ENCODE data around the gene RHBDL1.

The RHBDL1 gene

DNA sequence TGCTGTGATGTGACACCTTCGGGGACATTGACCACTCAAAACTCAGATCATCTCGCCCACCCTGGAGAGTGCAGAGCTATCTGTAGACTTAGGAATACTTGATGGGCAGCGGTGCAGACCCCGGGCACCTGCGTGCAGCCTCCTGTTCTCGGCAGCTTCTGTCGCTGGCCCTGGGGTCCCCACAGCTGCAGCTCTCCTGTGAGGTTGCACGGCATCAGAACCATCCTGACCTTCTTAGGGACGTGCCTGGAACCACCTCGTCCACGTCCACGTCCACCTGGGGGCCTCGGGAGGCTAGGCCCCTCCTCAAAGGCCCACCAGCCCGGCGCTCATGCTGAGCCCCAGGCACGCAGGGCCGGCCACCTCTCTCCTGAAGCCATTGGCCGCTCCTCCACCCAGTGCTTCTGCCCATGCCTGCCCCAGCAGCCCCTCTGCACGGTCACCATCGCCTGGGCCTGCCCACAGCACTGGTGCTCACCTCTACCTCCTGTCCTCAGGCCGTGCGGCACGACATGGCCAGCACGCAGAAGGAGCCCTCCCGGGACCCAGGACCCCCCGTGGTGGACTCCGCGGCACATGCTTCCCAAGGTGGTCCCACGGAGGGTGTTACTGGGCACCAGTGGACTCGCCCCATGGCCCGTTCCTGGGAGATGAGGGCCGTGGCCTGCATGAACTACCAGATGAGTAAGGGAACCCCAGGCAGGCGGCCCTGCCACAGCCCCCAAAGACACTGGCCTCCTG, 47.0 kb upstream of the RHBDL1 start:
- TF ChIP-seq TEAD4 (IDR thresholded peaks at IDR 0.05): no peak
- TF ChIP-seq YY1 (IDR thresholded peaks at IDR 0.05; ENCODE audit: low read depth): no peak
- TF ChIP-seq, protein P1, sequence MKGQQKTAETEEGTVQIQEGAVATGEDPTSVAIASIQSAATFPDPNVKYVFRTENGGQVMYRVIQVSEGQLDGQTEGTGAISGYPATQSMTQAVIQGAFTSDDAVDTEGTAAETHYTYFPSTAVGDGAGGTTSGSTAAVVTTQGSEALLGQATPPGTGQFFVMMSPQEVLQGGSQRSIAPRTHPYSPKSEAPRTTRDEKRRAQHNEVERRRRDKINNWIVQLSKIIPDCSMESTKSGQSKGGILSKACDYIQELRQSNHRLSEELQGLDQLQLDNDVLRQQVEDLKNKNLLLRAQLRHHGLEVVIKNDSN (IDR thresholded peaks at IDR 0.05): no peak

DNA sequence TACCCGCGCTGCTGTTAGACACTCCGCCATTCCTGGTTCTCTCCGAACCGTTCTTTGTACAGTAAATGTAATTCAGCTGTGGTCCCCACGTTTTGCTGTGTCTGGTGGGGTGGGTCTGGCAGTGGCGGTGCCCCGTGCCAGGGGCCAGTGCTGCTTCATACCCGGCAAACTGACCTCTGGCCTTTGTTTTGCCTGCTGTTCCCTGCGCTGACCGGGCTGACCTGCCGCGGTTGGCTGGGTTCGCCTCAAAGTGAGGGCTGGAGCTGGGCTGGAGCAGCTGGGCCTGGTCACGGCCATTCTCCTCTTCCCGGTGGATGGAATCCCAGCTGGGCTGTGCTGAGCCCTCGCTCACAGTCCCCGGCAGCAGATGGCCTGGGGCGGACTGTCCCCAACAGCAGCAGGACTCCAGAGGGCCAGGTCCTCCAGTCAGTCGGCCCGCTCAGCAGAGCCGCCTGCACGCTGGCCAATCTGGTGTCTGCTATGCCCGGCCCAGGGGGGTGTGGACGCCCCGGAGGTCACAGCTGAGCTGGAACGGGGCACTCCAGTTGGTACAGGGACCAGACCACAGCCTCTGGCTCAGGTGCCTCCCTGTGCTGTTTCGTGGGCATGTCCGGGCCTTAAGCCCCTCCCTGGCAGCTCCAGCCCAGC, 46.2 kb upstream of the RHBDL1 start:
- TF ChIP-seq TCF12 (IDR thresholded peaks at IDR 0.05; ENCODE audit: low read depth) (no peak), YY1 (IDR thresholded peaks at IDR 0.05; ENCODE audit: low read depth) (no peak), TAF1 (IDR thresholded peaks at IDR 0.05; ENCODE audit: low read depth) (no peak), TEAD4 (IDR thresholded peaks at IDR 0.05) (no peak), ZBTB7A (IDR thresholded peaks at IDR 0.05; ENCODE audit: low read depth) (no peak), FOXM1 (IDR thresholded peaks at IDR 0.05; ENCODE audit: borderline replicate concordance, low read depth) (no peak), CREB1 (IDR thresholded peaks at IDR 0.05; ENCODE audit: low read depth) (no peak), NFIC (IDR thresholded peaks at IDR 0.05) (no peak), CEBPB (IDR thresholded peaks at IDR 0.05) (no peak), EGR1 (IDR thresholded peaks at IDR 0.05) (no peak), RAD21 (IDR thresholded peaks at IDR 0.05; ENCODE audit: low read depth) (no peak), EP300 (IDR thresholded peaks at IDR 0.05; ENCODE audit: borderline replicate concordance) (no peak)
- TF ChIP-seq, protein P2, sequence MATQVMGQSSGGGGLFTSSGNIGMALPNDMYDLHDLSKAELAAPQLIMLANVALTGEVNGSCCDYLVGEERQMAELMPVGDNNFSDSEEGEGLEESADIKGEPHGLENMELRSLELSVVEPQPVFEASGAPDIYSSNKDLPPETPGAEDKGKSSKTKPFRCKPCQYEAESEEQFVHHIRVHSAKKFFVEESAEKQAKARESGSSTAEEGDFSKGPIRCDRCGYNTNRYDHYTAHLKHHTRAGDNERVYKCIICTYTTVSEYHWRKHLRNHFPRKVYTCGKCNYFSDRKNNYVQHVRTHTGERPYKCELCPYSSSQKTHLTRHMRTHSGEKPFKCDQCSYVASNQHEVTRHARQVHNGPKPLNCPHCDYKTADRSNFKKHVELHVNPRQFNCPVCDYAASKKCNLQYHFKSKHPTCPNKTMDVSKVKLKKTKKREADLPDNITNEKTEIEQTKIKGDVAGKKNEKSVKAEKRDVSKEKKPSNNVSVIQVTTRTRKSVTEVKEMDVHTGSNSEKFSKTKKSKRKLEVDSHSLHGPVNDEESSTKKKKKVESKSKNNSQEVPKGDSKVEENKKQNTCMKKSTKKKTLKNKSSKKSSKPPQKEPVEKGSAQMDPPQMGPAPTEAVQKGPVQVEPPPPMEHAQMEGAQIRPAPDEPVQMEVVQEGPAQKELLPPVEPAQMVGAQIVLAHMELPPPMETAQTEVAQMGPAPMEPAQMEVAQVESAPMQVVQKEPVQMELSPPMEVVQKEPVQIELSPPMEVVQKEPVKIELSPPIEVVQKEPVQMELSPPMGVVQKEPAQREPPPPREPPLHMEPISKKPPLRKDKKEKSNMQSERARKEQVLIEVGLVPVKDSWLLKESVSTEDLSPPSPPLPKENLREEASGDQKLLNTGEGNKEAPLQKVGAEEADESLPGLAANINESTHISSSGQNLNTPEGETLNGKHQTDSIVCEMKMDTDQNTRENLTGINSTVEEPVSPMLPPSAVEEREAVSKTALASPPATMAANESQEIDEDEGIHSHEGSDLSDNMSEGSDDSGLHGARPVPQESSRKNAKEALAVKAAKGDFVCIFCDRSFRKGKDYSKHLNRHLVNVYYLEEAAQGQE (IDR thresholded peaks at IDR 0.05; ENCODE audit: low read depth): no peak
- TF ChIP-seq, protein P3, sequence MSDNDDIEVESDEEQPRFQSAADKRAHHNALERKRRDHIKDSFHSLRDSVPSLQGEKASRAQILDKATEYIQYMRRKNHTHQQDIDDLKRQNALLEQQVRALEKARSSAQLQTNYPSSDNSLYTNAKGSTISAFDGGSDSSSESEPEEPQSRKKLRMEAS (IDR thresholded peaks at IDR 0.05): no peak
- TF ChIP-seq, protein P1 (IDR thresholded peaks at IDR 0.05): no peak

DNA sequence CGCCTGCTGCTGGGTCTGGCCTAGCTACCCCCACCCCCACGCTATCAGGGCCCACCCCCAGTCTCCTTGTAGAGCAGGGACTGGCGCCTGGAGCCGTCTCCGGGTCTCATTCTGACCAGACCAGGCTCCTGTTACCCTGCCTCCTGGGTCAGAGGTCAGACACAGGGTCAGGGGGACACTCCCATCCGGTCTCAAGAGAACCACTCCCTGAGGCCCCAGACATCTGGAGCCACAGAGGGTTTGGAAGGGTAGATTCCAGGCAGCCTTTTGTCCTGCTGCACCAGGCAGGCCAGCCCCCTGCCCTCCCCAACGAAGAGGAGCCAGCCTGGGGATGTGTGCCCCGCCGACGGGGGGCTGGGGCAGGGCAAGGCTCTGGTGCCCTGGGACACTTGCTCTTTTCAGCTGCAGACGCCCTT, 45.6 kb upstream of the RHBDL1 start:
- no peak for TF ChIP-seq ZBTB7A (IDR thresholded peaks at IDR 0.05; ENCODE audit: low read depth)
- no peak for TF ChIP-seq FOXM1 (IDR thresholded peaks at IDR 0.05; ENCODE audit: borderline replicate concordance, low read depth)
- no peak for TF ChIP-seq EP300 (IDR thresholded peaks at IDR 0.05; ENCODE audit: borderline replicate concordance)
- TF ChIP-seq YY1 (IDR thresholded peaks at IDR 0.05; ENCODE audit: low read depth): no peak
- no peak for TF ChIP-seq NFIC (IDR thresholded peaks at IDR 0.05)
- TF ChIP-seq TAF1 (IDR thresholded peaks at IDR 0.05; ENCODE audit: low read depth): no peak
- no peak for TF ChIP-seq CREB1 (IDR thresholded peaks at IDR 0.05; ENCODE audit: low read depth)
- no peak for TF ChIP-seq EGR1 (IDR thresholded peaks at IDR 0.05)

DNA sequence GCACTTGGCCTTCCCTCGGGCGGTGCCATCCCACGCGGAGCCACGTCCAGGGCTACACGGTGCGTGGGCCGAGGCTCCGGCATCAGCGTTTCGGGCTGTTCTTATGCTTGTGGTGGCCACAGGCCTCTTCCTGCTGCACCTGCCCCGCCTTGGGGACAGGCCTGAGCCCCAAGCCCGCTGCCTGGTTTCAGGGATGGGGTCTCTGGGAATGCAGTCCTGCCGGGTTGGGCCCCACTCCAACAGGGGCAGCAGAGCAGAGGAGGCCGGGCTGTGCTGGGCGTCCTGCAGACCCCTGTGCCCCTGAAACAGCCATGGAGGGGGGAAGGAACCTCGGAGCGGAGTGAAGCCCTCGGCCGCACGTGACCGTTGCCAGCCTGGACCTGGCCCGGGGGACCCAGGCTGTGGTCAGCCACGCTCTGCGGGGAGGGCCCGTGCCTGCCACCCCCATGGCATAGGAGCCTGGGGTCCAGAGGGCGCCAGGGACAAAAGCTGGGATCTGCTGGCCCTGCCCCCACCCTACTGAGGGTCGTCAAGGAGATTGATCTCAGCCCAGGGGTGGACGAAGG, 45.1 kb upstream of the RHBDL1 start:
- no peak for TF ChIP-seq FOXM1 (IDR thresholded peaks at IDR 0.05; ENCODE audit: borderline replicate concordance, low read depth)
- TF ChIP-seq RAD21 (IDR thresholded peaks at IDR 0.05; ENCODE audit: low read depth): no peak
- TF ChIP-seq EP300 (IDR thresholded peaks at IDR 0.05; ENCODE audit: borderline replicate concordance): no peak
- no peak for TF ChIP-seq TCF12 (IDR thresholded peaks at IDR 0.05; ENCODE audit: low read depth)

DNA sequence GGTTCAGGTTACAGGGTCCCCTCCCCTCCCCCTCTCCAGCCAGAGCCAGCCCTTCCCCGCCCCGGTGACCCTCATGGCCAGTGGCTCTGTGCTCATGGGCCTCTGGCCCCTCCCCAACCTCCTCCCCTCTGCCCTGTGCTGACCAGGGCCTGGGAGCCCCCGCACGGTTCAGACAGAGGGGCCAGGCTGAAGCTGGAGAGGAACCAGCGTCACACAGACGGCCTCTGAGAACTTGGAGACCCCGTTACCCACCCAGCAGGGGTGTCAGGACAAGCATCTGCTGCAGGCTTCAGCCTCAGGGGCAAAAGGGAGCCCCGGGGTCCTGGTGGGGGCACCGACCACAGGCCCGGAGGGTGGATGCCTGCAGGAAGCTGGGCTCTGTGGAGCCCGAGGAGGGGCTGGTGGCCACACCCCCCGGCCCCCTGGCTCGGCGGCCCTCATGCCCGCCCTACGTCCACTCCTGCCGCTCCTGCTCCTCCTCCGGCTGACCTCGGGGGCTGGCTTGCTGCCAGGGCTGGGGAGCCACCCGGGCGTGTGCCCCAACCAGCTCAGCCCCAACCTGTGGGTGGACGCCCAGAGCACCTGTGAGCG, 44.6 kb upstream of the RHBDL1 start, which contains the start of gene WFIKKN1:
Gene WFIKKN1, plus strand, starts transcription at position 171 of the 591 bp plus-strand sequence. Its CDS starts 269 bp downstream, at position 440.
- TF ChIP-seq CEBPB (IDR thresholded peaks at IDR 0.05): no peak
- peak; percentile 68; the same call in 1 of the 2 replicates for TF ChIP-seq ZBTB7A (IDR thresholded peaks at IDR 0.05; ENCODE audit: low read depth)
- TF ChIP-seq TCF12 (IDR thresholded peaks at IDR 0.05; ENCODE audit: low read depth): peak; percentile 32; the same call in 1 of the 2 replicates
- peak; percentile 88 for TF ChIP-seq NFIC (IDR thresholded peaks at IDR 0.05)

DNA sequence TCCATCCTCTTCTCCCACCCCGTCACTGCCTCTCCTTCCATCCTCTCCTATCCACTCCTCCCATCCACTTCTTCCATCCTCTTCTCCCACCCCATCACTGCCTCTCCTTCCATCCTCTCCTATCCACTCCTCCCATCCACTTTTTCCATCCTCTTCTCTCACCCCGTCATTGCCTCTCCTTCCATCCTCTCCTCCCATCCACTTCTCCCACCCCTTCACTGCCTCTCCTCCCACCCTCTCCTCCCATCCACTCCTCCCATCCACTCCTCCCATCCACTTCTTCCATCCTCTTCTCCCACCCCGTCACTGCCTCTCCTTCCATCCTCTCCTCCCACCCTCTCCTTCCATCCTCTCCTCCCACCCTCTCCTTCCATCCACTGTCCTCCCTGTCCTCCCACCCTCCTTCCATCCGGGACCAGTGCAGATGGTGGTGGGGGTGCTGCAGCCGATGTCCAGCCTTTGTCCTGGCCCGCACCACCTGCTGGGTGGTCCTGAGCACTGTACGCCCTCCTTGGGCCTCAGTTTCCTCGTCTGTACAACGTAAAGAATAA, 43.6 kb upstream of the RHBDL1 start:
- TF ChIP-seq NFIC (IDR thresholded peaks at IDR 0.05) (no peak), EP300 (IDR thresholded peaks at IDR 0.05; ENCODE audit: borderline replicate concordance) (no peak), CREB1 (IDR thresholded peaks at IDR 0.05; ENCODE audit: low read depth) (no peak), TEAD4 (IDR thresholded peaks at IDR 0.05) (no peak), CEBPB (IDR thresholded peaks at IDR 0.05) (no peak), EGR1 (IDR thresholded peaks at IDR 0.05) (no peak), TCF12 (IDR thresholded peaks at IDR 0.05; ENCODE audit: low read depth) (no peak), RAD21 (IDR thresholded peaks at IDR 0.05; ENCODE audit: low read depth) (no peak), ZBTB7A (IDR thresholded peaks at IDR 0.05; ENCODE audit: low read depth) (no peak), FOXM1 (IDR thresholded peaks at IDR 0.05; ENCODE audit: borderline replicate concordance, low read depth) (no peak), YY1 (IDR thresholded peaks at IDR 0.05; ENCODE audit: low read depth) (no peak), TAF1 (IDR thresholded peaks at IDR 0.05; ENCODE audit: low read depth) (no peak)
- TF ChIP-seq, protein P1 (IDR thresholded peaks at IDR 0.05): no peak
- TF ChIP-seq, protein P2 (IDR thresholded peaks at IDR 0.05; ENCODE audit: low read depth): no peak
- TF ChIP-seq, protein P3 (IDR thresholded peaks at IDR 0.05): no peak

Measured in Ishikawa (cell line).